ACHN (cell line): ENCODE data around the gene CLK3.

Experiments used
- DNase-seq: peaks from one replicate; pipeline ENCODE4 v3.0.0-alpha.2; 2015
- in situ Hi-C: cut with HindIII; loops from 2 replicates; pipeline ENCODE4 v1.10.0; 2017; ENCODE audit warnings: low sequenced_read_pairs, low pct_ligation_motif_present, low pct_unique_long_range_greater_than_20kb

The CLK3 gene

DNA sequence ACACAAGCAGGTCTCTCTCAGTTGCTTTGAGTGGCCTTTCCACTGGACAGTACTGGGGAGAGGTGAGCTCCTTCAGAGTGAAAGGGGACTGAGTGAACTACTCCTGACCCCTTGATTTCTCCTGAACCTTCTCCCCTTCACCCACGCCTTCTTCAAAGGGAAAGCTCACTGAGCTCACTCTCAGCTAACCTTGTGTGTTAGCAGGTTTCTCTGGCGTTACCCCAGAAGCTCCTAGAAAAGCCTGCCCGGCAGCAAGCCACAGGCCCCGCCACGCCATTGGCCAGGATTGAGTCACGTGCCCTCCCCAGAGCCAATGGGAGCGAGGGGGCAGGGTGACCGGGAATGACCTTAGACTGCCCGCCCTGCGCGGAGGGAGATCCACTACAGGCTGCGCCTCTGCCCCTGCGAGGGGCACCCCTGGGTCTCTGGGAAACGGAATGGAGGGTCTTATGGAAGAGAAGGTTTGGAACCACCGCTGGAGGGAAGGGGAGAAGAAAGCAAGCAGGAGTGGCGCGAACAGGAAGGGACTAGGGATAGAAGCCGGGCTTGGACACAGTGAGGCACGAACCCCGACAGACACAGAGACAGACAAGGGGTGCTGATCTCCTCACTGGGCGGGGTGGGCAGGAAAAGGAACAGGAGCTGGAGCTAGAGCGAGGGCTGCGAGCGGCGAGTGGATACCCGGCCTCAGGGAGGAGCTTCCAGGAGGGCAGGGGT, 17.4 kb upstream of the CLK3 start:
- in situ Hi-C loops, result no loop called here
- peak; percentile 88 for DNase-seq

GRCh38 chr15:74599156-74599555, 16.5 kb upstream of the CLK3 start:
- in situ Hi-C loops, result no loop called here
- DNase-seq, result no peak

DNA sequence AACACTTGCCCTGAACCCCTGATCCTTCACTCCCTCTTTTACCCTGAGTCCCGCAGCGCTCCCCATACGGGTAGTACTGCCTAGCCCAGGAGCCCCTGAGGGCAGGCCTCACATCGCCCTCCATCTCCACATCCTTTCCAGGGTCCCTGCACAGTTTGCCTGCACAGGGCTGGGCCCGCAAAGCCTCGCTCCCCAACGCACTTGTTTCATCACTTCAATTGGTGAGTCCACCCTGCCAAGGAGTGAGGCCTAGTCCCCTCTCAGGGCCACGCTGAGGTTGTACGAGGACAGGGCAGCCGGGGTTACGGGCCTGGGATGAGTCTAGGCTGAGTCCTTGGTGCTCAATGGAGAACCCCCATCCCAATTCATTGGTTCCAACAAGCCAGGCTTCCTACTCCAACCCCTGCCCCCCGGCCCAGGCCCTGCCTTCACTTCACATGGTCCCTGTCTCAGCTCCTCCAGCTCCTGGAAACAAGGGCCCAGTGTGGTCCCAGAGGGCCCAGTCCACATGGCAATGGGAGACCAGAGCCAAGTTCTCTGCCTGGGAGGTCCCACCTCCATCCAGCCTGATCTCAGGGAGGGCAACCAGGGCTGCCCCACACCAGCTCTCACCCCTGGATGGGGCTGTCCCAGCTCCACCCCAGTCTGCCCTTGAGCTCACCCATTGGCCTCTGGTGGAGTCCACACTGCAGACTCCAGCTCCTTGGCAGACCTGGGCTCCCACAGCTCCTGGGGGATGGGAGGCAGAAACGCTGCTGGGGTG, 12.4 kb upstream of the CLK3 start:
- no peak for DNase-seq
- in situ Hi-C loops, result no loop called here

- in situ Hi-C loops, result no loop called here
- DNase-seq, result no peak
These were observed 11.6 kb upstream of the CLK3 start for GRCh38 chr15:74603789-74604705.

DNA sequence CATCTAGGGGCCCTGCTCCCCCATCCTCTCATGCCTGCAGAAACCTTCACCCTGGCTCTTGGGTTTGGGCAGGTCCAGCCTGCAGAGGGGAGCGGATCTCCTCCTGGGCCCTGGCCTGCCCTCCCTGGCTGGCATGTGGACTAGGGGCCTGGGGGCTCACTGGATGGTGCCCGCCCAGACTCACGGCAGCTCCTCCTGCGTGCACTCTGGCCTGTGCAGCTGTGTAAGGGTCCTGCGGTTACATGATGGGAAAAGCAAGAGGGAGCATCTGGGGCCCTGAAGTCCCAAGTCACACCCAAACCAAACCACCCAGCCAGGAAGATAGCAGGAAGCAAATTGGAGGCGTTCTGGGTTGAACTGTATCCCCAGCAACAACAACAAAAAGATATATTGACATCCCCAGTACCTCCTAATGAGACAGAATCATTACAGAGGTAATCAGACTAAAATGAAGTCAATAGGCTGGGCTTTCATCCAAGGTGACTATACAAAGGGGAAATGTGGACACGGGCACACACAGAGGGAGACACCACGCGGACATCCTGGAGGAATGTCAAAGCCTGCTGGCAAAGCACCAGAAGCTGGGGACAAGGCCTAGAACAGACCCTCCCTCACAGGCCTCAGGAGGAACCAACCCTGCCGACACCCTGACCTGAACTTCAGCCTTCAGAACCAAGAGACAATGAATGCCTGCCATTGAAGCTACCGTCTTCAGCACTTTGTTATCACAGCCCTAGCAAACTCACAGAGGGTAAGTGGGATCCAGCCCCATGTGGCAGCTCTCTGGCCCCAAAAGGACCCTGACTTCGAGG, 10.4 kb upstream of the CLK3 start:
- in situ Hi-C loops, result no loop called here
- no peak for DNase-seq

- in situ Hi-C loops, result no loop called here
- DNase-seq, result no peak
These were observed 9.9 kb upstream of the CLK3 start for GRCh38 chr15:74605795-74606150.

- in situ Hi-C loops, result no loop called here
- DNase-seq, result no peak
These were observed 6.8 kb upstream of the CLK3 start for GRCh38 chr15:74608786-74609185.

DNA sequence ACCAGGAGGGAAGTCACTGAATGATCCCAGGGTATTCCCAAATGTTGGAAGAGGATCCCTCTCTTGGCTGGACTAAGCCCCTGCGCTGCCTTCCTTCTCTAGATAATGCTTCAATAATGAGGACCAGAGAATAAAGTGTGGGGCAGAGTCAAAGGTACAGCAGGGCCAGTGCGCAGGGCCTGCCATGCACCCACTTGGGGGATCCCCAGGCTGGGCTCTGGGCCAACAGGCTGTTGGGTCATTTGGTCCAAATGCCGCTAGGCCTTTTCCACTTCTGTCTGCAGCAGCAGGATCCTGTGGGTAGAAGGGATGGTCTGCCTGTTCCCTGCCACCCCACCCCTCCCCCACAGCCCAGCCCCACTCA, 5.7 kb upstream of the CLK3 start:
- DNase-seq, result no peak
- in situ Hi-C loops, result no loop called here

- no peak for DNase-seq
- in situ Hi-C loops, result no loop called here
These were observed 5.2 kb upstream of the CLK3 start for GRCh38 chr15:74610302-74610951.

- in situ Hi-C loops, result no loop called here
- DNase-seq, result no peak
These were observed 4.3 kb upstream of the CLK3 start for GRCh38 chr15:74611341-74611740.

DNA sequence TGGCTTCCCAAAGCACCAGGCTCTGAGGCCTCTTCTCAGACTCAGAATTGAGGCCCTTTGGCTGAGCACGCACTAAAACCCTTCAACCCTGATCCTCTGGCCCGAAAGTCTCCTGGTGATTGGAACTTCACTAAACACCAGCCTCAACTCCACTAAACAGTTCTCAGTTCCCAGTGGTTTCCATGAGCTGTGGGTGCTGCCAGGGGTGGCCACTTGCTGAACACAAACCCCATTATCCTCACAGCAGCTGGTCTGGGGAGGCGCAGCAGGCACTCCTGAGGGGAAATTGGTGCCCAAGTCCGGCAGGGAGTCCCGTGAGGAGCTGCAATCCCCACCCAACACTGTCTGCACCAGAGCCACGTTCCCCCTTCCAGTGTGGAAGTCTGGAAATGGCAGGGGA, 3.8 kb upstream of the CLK3 start:
- DNase-seq, result no peak
- in situ Hi-C loops, result no loop called here

- in situ Hi-C loops, result no loop called here
- no peak for DNase-seq
These were observed 3.0 kb upstream of the CLK3 start for GRCh38 chr15:74612677-74613076.

DNA sequence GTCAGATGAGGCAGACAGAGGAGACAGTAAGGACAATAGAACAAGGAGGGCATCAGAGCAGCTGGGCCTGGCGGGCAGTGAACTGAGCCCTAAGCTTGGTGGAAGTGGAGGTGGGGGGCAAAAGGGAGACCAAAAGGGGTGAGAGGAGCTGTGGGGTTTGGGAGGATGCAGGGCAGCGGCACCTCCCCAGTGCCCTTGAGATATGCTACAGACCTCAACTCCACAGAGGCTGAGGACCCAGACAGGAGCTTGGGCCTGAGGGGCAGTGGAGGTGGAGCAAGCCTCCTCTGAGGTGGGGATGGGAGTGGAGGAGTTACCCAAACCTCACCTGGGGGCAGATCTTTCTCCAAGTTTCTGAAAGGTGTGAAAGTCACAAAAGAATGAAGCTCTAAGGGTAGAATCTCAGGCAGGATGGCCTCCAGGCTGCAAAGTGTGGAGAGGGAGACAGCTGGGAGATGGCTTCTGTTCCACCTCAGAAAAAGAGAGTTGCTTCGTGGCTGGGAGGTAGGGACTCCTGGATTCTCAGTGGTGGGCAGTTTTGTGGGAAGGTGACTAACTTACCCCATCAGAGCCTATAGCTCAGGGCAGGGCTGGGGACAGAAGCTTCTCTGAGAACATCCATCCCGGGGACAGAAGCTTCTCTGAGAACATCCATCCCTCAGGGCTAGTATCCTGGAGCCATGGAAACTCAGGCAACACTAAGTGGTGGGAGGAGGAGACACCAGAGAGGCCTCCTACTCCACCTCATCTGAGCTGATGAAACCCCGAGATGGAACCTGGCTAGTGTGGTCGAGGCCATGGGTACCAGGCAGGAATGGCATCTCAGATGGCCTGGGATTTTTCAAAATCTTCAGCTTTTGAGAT, 2.3 kb upstream of the CLK3 start:
- in situ Hi-C loops, result no loop called here
- no peak for DNase-seq

GRCh38 chr15:74613953-74614743, 1.5 kb upstream of the CLK3 start:
- DNase-seq, result no peak

DNA sequence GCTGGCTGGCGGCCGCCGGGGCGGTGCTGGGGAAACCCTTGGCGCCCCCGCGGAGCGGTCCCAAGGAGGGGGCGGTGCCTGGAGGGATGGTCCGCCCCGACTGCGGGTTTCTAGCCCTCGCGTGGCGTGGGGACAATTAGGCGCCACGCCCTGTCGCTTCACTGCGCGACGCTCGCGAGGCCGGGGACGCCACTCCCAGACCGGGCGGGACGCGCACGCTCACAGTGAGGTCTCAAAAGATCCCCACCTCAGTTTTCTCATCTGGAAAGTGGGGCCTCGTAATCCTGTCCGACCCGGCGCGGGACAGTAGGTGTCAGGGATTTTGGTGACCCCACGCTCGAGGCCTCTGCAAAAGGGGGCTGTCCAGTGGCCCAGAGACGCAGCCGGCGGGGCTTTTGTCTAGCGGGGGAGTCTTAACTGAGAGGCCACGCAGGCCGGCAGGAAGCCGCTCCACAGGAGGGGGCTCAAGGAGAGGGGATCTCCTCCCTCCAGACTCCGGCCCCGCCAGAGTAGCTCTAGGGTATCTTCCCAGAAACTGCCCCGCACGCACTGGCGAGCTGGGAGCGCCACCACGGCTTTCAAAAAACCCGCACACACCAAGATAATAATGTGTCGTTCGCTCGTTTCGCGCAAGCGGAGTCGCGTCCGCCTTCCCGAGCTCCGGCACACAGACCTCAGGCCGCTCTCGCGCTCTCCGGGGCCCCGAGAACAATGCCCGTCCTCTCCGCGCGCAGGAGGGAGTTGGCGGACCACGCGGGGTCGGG, 710 bp upstream of the CLK3 start:
- in situ Hi-C loops, result no loop called here
- peak; percentile 69 for DNase-seq

More at GRCh38 chr15:74613953-74614743, 1.5 kb upstream of the CLK3 start:
- in situ Hi-C loops, result no loop called here

DNA sequence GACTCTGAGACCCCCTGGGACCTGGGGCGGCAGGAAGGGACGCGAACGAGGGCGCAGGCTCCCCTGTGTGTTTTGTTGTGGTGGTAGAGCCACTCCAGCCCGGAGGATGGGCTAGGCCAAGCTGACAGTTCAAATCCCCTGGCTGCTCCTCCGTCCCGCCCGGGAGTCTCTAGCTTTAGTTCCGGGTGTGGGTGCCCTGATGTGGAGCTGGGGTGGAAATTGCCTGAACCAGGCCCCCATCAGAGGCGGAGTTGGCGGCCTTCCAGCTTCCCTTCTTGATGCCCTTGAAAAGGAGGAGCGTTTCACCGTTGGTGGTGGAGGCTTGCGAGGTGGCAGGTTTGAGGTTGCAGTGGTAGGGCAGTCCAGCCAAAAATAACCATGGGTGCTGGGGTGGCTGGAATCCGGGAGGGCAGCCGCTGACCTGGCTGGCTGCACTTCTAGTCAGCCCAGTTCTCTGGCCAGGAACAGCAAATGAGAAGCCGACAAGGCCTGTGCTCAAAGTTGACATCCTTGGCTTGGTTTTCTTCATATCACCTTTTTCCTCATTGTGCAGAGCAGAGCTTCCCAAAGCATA, 817 bp downstream of the CLK3 start:
- DNase-seq, result peak; percentile 68

More for the DNA sequence above, 817 bp downstream of the CLK3 start:
- in situ Hi-C loops, result no loop called here
